AG09319 (cell line): ENCODE data around the gene ARID1B.

Source experiments
- DNase-seq: peaks from one replicate; pipeline ENCODE4 v3.0.0-alpha.2; 2010; ENCODE audit warnings: low read depth; ENCODE audit errors: extremely low read depth
- CTCF ChIP-seq: IDR thresholded peaks from 2 replicates; pipeline ENCODE4 v1.5.1; 2011; ENCODE audit warnings: low read depth, mild to moderate bottlenecking, inconsistent platforms, low read length, moderate library complexity

The ARID1B gene

GRCh38 chr6:156839591-156840001 lies 62.4 kb downstream of the ARID1B start:
- no peak for TF ChIP-seq CTCF
- DNase-seq, result no peak

GRCh38 chr6:156840136-156840535 lies 63.0 kb downstream of the ARID1B start:
- DNase-seq, result no peak
- TF ChIP-seq CTCF, result no peak

GRCh38 chr6:156840606-156841005 lies 63.4 kb downstream of the ARID1B start:
- no peak for TF ChIP-seq CTCF
- DNase-seq, result no peak

GRCh38 chr6:156841508-156841907 lies 64.3 kb downstream of the ARID1B start:
- TF ChIP-seq CTCF, result no peak
- DNase-seq, result no peak

GRCh38 chr6:156842598-156843250 lies 65.5 kb downstream of the ARID1B start:
- TF ChIP-seq CTCF, result no peak
- no peak for DNase-seq

GRCh38 chr6:156844089-156844488 lies 66.9 kb downstream of the ARID1B start:
- DNase-seq, result no peak
- TF ChIP-seq CTCF, result no peak

GRCh38 chr6:156845454-156846155 lies 68.4 kb downstream of the ARID1B start:
- no peak for DNase-seq

More at GRCh38 chr6:156845454-156846155, 68.4 kb downstream of the ARID1B start:
- TF ChIP-seq CTCF, result no peak
